ENCODE measurements around the gene TMEM161B.

TMEM161B gene

GRCh38 chr5:88251048-88251711 lies 17.5 kb downstream of the TMEM161B start:
- in situ Hi-C loops (cut with HindIII; ENCODE audit: low sequenced_read_pairs), result no loop called here
- TF ChIP-seq CTCF (IDR thresholded peaks at IDR 0.05; ENCODE audit: low read depth, low read length), result no peak
- no peak overlapping the region for H3K4me3 ChIP-seq (ENCODE audit: low read depth, low read length)
- peak; percentile 34 for DNase-seq (ENCODE audit: low read depth, low spot score)

- in situ Hi-C loops (cut with HindIII; ENCODE audit: low sequenced_read_pairs), result no loop called here
- DNase-seq (ENCODE audit: low read depth, low spot score), result no peak
- no peak for TF ChIP-seq CTCF (IDR thresholded peaks at IDR 0.05; ENCODE audit: low read depth, low read length)
Measured at GRCh38 chr5:88250010-88250409, 18.6 kb downstream of the TMEM161B start.

GRCh38 chr5:88248743-88249540 lies 19.7 kb downstream of the TMEM161B start:
- no peak for TF ChIP-seq CTCF (IDR thresholded peaks at IDR 0.05; ENCODE audit: low read depth, low read length)
- no peak for DNase-seq (ENCODE audit: low read depth, low spot score)
- in situ Hi-C loops (cut with HindIII; ENCODE audit: low sequenced_read_pairs), result no loop called here
- H3K4me3 ChIP-seq (ENCODE audit: low read depth, low read length), result no peak overlapping the region

More at GRCh38 chr5:88250010-88250409, 18.6 kb downstream of the TMEM161B start:
- no peak overlapping the region for H3K4me3 ChIP-seq (ENCODE audit: low read depth, low read length)

GRCh38 chr5:88248094-88248493 lies 20.6 kb downstream of the TMEM161B start:
- no peak for DNase-seq (ENCODE audit: low read depth, low spot score)
- no peak for TF ChIP-seq CTCF (IDR thresholded peaks at IDR 0.05; ENCODE audit: low read depth, low read length)
- in situ Hi-C loops (cut with HindIII; ENCODE audit: low sequenced_read_pairs), result no loop called here
- H3K4me3 ChIP-seq (ENCODE audit: low read depth, low read length), result no peak overlapping the region

- TF ChIP-seq CTCF (IDR thresholded peaks at IDR 0.05; ENCODE audit: low read depth, low read length), result no peak
- no peak for DNase-seq (ENCODE audit: low read depth, low spot score)
- no peak overlapping the region for H3K4me3 ChIP-seq (ENCODE audit: low read depth, low read length)
- in situ Hi-C loops (cut with HindIII; ENCODE audit: low sequenced_read_pairs), result no loop called here
Measured at GRCh38 chr5:88245893-88246244, 22.8 kb downstream of the TMEM161B start.

- in situ Hi-C loops (cut with HindIII; ENCODE audit: low sequenced_read_pairs), result no loop called here
- H3K4me3 ChIP-seq (ENCODE audit: low read depth, low read length), result no peak overlapping the region
- DNase-seq (ENCODE audit: low read depth, low spot score), result no peak
- TF ChIP-seq CTCF (IDR thresholded peaks at IDR 0.05; ENCODE audit: low read depth, low read length), result no peak
Measured at GRCh38 chr5:88245241-88245892, 23.3 kb downstream of the TMEM161B start.

All from astrocyte of the spinal cord (primary cell).